Liver (tissue), 9 donors: ENCODE data around the gene ZSWIM4. TPM values are rescaled to one million over a fixed set of nuclear protein-coding genes. Genes with fewer than 3 reads are reported as not detected.

Experiments used
- DNase-seq: peaks from one replicate; pipeline ENCODE4 v3.0.0-alpha.2; 2017; ENCODE audit warnings: low spot score
- H3K27ac ChIP-seq, 2 donors: one replicate each; pipeline ENCODE4 v1.7.0; 2013; ENCODE audit warnings: inconsistent platforms in 2 of 2, low read length in 2 of 2, control low read depth in 1 of 2, low read depth in 1 of 2, mild to moderate bottlenecking in 1 of 2
- H3K27me3 ChIP-seq, 4 donors: one replicate each; pipeline versions ENCODE4 v1.6.1 to v1.7.0; 2013; ENCODE audit warnings: low read length in 3 of 4, inconsistent platforms in 1 of 4, mild to moderate bottlenecking in 1 of 4, moderate library complexity in 1 of 4; ENCODE audit not compliant: control insufficient read depth in 4 of 4, insufficient read depth in 4 of 4
- H3K36me3 ChIP-seq, 4 donors: one replicate each; pipeline versions ENCODE4 v1.6.1 to v1.7.0; 2013; ENCODE audit warnings: low read length in 3 of 4, mild to moderate bottlenecking in 3 of 4, low read depth in 1 of 4, moderate library complexity in 1 of 4; ENCODE audit not compliant: control insufficient read depth in 4 of 4, insufficient read depth in 3 of 4
- H3K4me1 ChIP-seq, 4 donors: one replicate each; pipeline versions ENCODE4 v1.6.1 to v1.7.0; 2013; ENCODE audit warnings: low read length in 3 of 4, mild to moderate bottlenecking in 3 of 4, moderate library complexity in 1 of 4; ENCODE audit not compliant: control insufficient read depth in 4 of 4, insufficient read depth in 4 of 4
- H3K4me3 ChIP-seq, 3 donors: one replicate each; pipeline versions ENCODE4 v1.6.1 to v1.7.0; 2013; ENCODE audit warnings: low read length in 3 of 3, control low read depth in 1 of 3, low read depth in 1 of 3, mild to moderate bottlenecking in 1 of 3
- H3K9ac ChIP-seq, 2 donors: one replicate each; pipeline ENCODE4 v1.7.0; 2013; ENCODE audit warnings: low read length in 2 of 2, mild to moderate bottlenecking in 2 of 2, moderate library complexity in 2 of 2, control low read depth in 1 of 2, low read depth in 1 of 2
- H3K9me3 ChIP-seq, 4 donors: one replicate each; pipeline versions ENCODE4 v1.6.1 to v1.7.0; 2013; ENCODE audit warnings: low read length in 3 of 4; ENCODE audit not compliant: control insufficient read depth in 4 of 4
- EGR1 ChIP-seq, 2 donors: IDR thresholded peaks; 2 replicates each; pipeline ENCODE4 v1.6.1; 2016 to 2018; ENCODE audit warnings: antibody characterized with exemption in 2 of 2, low read depth in 2 of 2
- FOXA1 ChIP-seq: IDR thresholded peaks from 2 replicates; pipeline ENCODE4 v1.6.1; 2016; ENCODE audit warnings: antibody characterized with exemption
- FOXA2 ChIP-seq: IDR thresholded peaks from 2 replicates; pipeline ENCODE4 v1.6.1; 2016; ENCODE audit warnings: antibody characterized with exemption
- GABPA ChIP-seq, 2 donors: IDR thresholded peaks in 1 of 2; conservative IDR thresholded peaks in 1 of 2; 2 replicates each; pipeline ENCODE4 v1.6.1; 2016; ENCODE audit warnings: antibody characterized with exemption in 2 of 2, mild to moderate bottlenecking in 1 of 2, moderate library complexity in 1 of 2
- HNF4A ChIP-seq, 2 donors: conservative IDR thresholded peaks; 2 replicates each; pipeline ENCODE4 v1.6.1; 2016; ENCODE audit warnings: antibody characterized with exemption in 2 of 2, mild to moderate bottlenecking in 2 of 2
- HNF4G ChIP-seq: IDR thresholded peaks from 2 replicates; pipeline ENCODE4 v1.6.1; 2016; ENCODE audit warnings: antibody characterized with exemption
- JUND ChIP-seq, 2 donors: IDR thresholded peaks; 2 replicates each; pipeline ENCODE4 v1.6.1; 2016; ENCODE audit warnings: antibody characterized with exemption in 2 of 2
- NR2F2 ChIP-seq: IDR thresholded peaks from 2 replicates; pipeline ENCODE4 v1.6.1; 2016; ENCODE audit warnings: antibody characterized with exemption
- RAD21 ChIP-seq, 2 donors: IDR thresholded peaks; 2 replicates each; pipeline ENCODE4 v1.6.1; 2016; ENCODE audit warnings: antibody characterized with exemption in 2 of 2, mild to moderate bottlenecking in 2 of 2
- RXRA ChIP-seq, 2 donors: IDR thresholded peaks; 2 replicates each; pipeline ENCODE4 v1.6.1; 2017 to 2018; ENCODE audit warnings: antibody characterized with exemption in 2 of 2, mild to moderate bottlenecking in 1 of 2
- SP1 ChIP-seq: IDR thresholded peaks from 2 replicates; pipeline ENCODE4 v1.6.1; 2018; ENCODE audit warnings: antibody characterized with exemption, mild to moderate bottlenecking
- TAF1 ChIP-seq: conservative IDR thresholded peaks from 2 replicates; pipeline ENCODE4 v1.6.1; 2016; ENCODE audit warnings: antibody characterized with exemption, mild to moderate bottlenecking
- YY1 ChIP-seq: IDR thresholded peaks from 2 replicates; pipeline ENCODE4 v1.6.1; 2016; ENCODE audit warnings: antibody characterized with exemption, mild to moderate bottlenecking
- WGBS: extraction: QIAGEN DNeasy Blood & Tissue Kit; methylation state at CpG from one replicate; pipeline ENCODE4 v1.1.7; 2013; 5-methylcytosine and 5-hydroxymethylcytosine counted together
- polyA plus RNA-seq, 2 donors: library from polyadenylated mRNA; stranded (reverse) in 1 of 2; unstranded in 1 of 2; fragments of 200-250 nt in 1 of 2; fragments of >200 nt in 1 of 2; fragmentation: Nextera tagmentation in 1 of 2; extraction: Ambion mirVana in 1 of 2; gene quantifications; one replicate each; pipeline versions ENCODE4 v1.2.1 to v1.2.3, GENCODE V29; 2013 to 2015
- total RNA-seq, 2 donors: library from RNA; depleted of rRNA; stranded (reverse); fragments of >200 nt; gene quantifications; one replicate each; pipeline ENCODE4 v1.2.3, GENCODE V29; 2014
- TF ChIP-seq, protein P1 (sequence below): fragments of 150-350 bp; IDR thresholded peaks from 2 replicates; pipeline ENCODE4 v1.5.1; 2017; ENCODE audit warnings: improper control_type of control experiment, low read depth, low read length; ENCODE audit not compliant: missing input control
- TF ChIP-seq, protein P2 (sequence below): IDR thresholded peaks from 2 replicates; pipeline ENCODE4 v1.6.1; 2016; ENCODE audit warnings: antibody characterized with exemption
- TF ChIP-seq, protein P3 (sequence below): IDR thresholded peaks from 2 replicates; pipeline ENCODE4 v1.6.1; 2016; ENCODE audit warnings: antibody characterized with exemption
- TF ChIP-seq, protein P4 (sequence below): IDR thresholded peaks from 2 replicates; pipeline ENCODE4 v1.6.1; 2016; ENCODE audit warnings: antibody characterized with exemption
- TF ChIP-seq, protein P5 (sequence below): IDR thresholded peaks from 2 replicates; pipeline ENCODE4 v1.6.1; 2016; ENCODE audit warnings: antibody characterized with exemption, mild to moderate bottlenecking
- donor health status: healthy.
- donor health status: healthy.
- donor health status: healthy.
- donor health status: healthy.
- donor health status: healthy.

Gene ZSWIM4
- total and polyA plus RNA-seq, 4 donors, result 0.14 to 2.2 (median 1.2) TPM

DNA sequence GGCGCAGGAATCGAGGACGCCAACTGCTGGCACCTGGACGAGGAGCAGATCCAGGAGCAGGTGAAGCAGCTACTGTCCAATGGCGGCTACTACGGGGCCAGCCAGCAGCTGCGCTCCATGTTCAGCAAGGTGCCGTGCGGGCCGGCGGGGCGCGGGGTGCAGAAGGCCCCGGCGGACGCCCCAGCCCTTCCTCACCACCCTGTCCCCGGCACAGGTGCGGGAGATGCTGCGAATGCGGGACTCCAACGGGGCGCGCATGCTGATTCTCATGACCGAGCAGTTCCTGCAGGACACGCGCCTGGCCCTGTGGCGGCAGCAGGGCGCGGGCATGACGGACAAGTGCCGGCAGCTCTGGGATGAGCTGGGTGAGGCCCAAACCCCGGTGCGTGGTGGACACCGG, 13.6 kb downstream of the ZSWIM4 start:
- H3K4me3 ChIP-seq, result no peak overlapping the region
- H3K9ac ChIP-seq, result no peak overlapping the region
- 97% methylated on average over 34 of the region's 34 CpGs for WGBS
- H3K9me3 ChIP-seq, result no peaks in the 10 kb centered on the region
- peaks cover 0 to 3% (median 0%) of the 10 kb centered on the region in 4 donors for H3K36me3 ChIP-seq
- no peaks in the 10 kb centered on the region for H3K27me3 ChIP-seq
- no peak overlapping the region for H3K27ac ChIP-seq
- H3K4me1 ChIP-seq, result no peaks in the 10 kb centered on the region
- TF ChIP-seq, protein P1, sequence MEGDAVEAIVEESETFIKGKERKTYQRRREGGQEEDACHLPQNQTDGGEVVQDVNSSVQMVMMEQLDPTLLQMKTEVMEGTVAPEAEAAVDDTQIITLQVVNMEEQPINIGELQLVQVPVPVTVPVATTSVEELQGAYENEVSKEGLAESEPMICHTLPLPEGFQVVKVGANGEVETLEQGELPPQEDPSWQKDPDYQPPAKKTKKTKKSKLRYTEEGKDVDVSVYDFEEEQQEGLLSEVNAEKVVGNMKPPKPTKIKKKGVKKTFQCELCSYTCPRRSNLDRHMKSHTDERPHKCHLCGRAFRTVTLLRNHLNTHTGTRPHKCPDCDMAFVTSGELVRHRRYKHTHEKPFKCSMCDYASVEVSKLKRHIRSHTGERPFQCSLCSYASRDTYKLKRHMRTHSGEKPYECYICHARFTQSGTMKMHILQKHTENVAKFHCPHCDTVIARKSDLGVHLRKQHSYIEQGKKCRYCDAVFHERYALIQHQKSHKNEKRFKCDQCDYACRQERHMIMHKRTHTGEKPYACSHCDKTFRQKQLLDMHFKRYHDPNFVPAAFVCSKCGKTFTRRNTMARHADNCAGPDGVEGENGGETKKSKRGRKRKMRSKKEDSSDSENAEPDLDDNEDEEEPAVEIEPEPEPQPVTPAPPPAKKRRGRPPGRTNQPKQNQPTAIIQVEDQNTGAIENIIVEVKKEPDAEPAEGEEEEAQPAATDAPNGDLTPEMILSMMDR, result no peak
- TF ChIP-seq GABPA (IDR thresholded peaks at IDR 0.05 in 1 of 2, conservative IDR thresholded peaks at IDR 0.05 in 1 of 2) (no peak), FOXA1 (no peak), NR2F2 (no peak), JUND (IDR thresholded peaks at IDR 0.05) (no peak), HNF4G (no peak), HNF4A (conservative IDR thresholded peaks at IDR 0.05) (no peak), SP1 (no peak), RXRA (IDR thresholded peaks at IDR 0.05) (no peak), FOXA2 (no peak), YY1 (no peak), EGR1 (IDR thresholded peaks at IDR 0.05; ENCODE audit: low read depth in 2 of 2) (no peak), TAF1 (no peak), RAD21 (IDR thresholded peaks at IDR 0.05) (no peak)
- TF ChIP-seq, protein P2, sequence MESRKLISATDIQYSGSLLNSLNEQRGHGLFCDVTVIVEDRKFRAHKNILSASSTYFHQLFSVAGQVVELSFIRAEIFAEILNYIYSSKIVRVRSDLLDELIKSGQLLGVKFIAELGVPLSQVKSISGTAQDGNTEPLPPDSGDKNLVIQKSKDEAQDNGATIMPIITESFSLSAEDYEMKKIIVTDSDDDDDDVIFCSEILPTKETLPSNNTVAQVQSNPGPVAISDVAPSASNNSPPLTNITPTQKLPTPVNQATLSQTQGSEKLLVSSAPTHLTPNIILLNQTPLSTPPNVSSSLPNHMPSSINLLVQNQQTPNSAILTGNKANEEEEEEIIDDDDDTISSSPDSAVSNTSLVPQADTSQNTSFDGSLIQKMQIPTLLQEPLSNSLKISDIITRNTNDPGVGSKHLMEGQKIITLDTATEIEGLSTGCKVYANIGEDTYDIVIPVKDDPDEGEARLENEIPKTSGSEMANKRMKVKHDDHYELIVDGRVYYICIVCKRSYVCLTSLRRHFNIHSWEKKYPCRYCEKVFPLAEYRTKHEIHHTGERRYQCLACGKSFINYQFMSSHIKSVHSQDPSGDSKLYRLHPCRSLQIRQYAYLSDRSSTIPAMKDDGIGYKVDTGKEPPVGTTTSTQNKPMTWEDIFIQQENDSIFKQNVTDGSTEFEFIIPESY, result no peak
- TF ChIP-seq, protein P3, sequence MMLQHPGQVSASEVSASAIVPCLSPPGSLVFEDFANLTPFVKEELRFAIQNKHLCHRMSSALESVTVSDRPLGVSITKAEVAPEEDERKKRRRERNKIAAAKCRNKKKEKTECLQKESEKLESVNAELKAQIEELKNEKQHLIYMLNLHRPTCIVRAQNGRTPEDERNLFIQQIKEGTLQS, result no peak
- TF ChIP-seq, protein P4, sequence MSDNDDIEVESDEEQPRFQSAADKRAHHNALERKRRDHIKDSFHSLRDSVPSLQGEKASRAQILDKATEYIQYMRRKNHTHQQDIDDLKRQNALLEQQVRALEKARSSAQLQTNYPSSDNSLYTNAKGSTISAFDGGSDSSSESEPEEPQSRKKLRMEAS, result no peak
- TF ChIP-seq, protein P5, sequence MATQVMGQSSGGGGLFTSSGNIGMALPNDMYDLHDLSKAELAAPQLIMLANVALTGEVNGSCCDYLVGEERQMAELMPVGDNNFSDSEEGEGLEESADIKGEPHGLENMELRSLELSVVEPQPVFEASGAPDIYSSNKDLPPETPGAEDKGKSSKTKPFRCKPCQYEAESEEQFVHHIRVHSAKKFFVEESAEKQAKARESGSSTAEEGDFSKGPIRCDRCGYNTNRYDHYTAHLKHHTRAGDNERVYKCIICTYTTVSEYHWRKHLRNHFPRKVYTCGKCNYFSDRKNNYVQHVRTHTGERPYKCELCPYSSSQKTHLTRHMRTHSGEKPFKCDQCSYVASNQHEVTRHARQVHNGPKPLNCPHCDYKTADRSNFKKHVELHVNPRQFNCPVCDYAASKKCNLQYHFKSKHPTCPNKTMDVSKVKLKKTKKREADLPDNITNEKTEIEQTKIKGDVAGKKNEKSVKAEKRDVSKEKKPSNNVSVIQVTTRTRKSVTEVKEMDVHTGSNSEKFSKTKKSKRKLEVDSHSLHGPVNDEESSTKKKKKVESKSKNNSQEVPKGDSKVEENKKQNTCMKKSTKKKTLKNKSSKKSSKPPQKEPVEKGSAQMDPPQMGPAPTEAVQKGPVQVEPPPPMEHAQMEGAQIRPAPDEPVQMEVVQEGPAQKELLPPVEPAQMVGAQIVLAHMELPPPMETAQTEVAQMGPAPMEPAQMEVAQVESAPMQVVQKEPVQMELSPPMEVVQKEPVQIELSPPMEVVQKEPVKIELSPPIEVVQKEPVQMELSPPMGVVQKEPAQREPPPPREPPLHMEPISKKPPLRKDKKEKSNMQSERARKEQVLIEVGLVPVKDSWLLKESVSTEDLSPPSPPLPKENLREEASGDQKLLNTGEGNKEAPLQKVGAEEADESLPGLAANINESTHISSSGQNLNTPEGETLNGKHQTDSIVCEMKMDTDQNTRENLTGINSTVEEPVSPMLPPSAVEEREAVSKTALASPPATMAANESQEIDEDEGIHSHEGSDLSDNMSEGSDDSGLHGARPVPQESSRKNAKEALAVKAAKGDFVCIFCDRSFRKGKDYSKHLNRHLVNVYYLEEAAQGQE, result no peak
- no peak for DNase-seq
